GM21825 (cell line): Measurements from ENCODE around the gene AQP2.

ENCODE experiments used
- ATAC-seq: cut with Tn5 transposase; IDR thresholded peaks from one replicate; pipeline ENCODE4 v1.9.1; 2021; ENCODE audit warnings: mild to moderate bottlenecking, moderate library complexity; ENCODE audit not compliant: unreplicated experiment

The AQP2 gene

DNA sequence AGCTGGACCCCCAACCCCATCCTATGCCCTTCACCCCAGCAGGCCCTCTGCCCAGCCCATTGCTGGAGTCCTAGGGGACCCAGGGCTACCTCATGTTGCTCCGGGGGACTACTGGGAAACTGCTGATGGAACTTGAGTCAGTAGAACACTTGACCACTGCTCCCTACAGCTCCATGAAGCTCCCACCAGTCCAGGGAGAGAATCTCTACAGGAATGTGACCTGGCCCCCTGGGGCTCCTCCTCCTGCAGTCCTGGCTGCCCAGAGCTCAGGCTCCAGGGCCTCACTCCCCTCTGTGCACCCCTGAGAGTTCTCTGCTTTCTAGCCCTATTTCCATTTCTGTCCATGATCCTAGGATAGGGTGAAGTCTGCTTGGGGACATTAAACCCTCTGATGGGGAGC is 10.8 kb upstream of the AQP2 start:
- ATAC-seq: no peak

DNA sequence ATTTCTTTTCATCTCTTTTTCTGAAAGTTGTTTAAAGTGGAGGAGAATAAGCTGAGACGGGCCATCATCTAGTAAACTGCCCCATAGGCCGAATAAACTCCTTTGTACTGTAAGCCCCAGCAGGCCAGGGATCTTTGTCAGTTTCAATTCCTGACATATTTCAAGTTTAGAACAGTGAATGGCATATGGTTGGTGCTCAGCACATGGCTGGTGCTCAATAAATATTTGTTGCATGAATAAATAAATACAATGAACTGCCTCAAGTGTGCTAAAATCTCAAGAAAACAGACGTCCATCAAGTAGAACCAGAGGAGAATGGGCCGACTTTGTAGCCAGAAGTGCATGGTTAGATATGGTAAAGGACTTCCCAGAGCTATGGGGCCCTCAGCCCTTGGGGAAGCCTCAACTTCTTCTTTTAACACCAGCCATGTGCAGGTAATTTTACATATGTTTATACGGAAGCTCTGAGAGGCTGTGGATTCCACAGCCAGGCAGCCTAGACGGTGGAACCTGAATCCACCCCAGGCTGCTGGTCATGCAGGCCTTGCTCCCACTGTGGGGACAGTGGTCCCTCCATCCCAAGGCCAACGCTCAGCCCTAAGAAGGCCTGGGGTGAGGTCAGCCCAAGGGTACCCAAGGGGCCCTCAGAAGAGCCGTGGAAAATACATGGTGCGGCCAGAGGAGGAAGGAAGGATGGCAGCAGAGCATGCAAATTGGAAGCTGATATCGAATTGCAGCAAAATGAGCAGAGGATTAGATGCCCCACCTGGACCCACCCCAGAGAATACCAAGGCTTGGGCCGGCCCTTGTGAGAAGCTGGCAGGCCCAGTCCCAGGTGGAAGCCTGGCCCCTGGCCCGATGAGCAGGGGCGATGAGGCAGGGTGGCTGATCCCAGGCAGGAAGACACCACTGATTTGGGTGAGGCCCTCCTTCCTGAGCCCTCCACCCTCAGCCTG is 8.7 kb upstream of the AQP2 start:
- no peak for ATAC-seq

DNA sequence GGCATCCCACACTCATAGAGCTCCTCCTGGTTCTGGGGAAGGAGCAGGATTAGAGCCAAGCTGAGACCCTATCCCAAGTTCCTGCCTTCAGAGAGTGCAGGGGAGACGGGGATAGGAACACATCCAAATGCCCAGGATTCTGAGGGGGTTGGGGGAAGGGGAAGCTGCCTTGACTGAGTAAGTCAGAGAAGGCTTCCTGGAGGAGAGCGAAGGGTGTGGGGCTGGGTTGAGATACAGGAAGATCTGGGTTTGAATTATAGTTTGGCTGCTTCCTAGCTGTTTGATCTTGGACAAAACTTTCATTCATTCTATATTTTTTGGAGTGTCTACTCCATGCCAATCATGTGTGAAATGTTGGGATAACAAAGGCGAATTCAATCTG is 8.0 kb upstream of the AQP2 start:
- no peak for ATAC-seq

DNA sequence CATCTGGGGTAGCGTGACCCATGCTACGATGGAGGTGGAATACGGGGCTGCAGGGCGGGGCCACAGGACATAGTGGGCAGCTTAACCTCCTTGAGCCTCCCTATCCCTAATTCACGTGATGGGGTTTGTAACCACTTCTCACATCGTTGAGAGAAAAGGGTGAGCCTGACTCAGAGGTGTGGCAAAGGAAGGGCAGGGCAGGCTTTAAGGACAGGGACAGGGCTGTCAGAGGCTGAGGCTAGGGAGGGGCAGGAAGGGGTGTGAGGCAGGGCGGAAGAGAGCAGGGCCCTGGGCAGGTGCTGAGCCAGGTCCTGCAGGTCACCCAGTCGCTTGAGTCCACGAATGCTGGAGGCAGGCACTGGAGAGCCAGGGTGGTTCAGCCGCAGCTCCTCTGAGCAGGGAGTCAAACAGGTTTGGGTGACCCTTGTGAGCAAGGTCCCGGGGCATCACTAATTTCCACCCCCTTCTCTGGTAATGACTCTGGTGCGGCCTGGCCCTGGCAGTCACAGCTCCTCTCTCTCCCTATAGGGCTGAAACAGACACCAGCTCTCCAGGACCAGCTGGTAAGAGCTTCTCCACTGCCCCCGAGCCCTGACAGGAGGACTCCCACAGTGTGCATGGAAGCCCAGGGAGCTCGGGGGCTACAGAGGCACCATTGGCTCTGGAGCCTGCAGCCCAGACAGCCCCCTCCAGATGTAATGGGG is 7.5 kb upstream of the AQP2 start:
- ATAC-seq: no peak

DNA sequence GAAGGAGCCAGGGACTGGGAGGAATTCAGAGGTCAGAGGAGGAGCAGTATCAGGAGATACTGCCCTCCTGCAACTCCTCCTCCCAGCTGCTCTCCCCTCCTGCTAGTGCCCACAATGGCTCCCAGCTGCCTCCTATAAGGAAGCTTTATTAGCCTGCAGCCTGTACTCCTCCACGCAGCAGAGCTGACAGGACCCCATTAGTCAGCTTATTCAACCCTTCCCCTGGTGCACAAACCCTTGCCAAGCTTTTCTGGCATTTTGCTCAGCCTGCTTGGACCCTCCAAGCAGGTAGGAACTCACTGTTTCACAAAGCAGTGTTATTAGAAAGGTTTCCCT is 6.9 kb upstream of the AQP2 start:
- ATAC-seq: no peak

DNA sequence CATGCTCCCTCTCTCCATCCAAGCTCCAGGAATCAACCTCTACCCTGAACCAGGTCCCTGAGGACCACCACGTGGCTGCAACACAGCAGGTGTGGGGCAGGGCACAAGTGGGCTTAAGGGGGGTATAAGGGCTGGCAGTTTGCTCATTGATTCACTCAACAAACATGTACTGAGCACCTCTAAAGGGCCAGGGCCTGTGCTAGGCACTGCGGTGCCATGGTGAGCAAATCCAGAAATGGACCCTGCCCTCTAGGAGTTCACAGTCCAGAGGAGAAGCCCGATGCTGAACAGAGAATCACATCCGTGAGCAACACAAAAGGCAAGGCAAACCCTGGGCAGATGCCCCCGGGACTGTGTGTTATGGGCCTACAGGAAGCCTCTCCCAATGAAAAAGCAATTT is 6.5 kb upstream of the AQP2 start:
- no peak for ATAC-seq

DNA sequence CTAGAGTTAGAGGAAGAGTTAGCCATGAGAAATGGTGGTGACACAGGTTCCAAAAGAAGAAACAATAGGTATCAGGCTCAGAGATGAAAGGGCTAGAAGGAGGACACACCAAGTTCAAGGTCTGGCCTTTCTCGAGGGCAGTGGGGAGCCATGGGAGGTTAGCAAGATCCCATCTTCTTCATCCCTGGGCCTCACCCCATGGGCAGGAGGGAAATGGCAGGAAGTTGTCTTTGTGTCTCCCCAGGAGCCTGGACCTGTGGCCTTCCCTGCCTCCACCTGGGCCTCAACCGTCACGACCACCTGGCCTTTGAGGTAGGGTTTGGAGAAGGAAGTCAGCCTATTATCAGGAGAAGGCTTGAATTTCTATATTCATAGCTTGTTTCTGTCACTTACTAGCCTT is 5.8 kb upstream of the AQP2 start:
- no peak for ATAC-seq

DNA sequence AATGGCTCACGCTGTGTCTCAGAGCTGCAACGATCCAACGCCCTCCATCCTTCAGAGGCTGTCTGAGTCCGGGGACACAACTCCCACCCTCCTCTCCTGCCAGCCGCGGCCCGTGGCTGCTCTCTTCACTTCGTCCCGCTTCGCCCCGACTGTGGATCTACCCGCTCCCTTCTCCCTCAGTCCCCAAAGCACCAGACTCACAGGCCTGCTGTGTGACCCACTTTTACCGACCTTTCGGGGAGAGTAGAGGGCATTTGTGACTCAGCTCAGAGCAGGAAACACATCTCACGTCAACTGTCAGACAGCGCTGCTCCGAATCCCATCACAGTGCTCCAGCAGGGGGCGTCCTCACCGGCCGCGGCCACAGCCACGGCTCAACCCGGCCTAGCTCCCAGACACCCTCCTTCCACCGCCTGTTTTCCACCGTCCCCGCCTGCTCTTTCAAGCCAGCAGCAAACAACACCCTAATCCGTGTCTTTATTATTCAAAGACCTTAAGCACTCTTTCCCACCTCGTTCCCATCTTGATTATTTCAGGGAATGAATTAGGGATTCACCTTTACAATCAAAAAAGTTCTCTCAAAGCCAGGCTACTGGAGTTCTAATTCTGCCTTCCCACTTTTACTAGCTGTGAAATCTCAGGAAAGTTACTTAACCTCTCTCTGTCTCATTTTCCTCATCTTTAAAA is 5.0 kb upstream of the AQP2 start:
- ATAC-seq: peak; percentile 89

DNA sequence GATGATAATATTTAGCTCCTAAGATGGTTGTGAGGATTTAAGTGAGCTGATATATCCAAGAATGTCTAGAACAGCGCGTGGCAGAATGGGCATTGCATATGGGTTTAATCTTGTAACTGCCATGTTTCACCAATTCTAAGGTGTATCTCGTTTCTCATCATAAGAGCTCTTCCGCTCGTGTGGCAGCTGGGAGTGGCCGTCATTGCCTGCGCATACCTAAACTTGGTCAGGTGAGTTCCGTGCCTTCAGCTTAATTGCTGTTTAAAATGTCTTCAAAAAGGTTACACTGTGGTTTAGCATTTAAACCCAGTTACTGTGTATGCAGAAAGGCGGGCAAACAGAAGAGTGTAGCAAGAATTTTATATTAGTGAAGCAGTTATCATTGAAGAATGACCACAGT is 4.5 kb upstream of the AQP2 start:
- no peak for ATAC-seq

DNA sequence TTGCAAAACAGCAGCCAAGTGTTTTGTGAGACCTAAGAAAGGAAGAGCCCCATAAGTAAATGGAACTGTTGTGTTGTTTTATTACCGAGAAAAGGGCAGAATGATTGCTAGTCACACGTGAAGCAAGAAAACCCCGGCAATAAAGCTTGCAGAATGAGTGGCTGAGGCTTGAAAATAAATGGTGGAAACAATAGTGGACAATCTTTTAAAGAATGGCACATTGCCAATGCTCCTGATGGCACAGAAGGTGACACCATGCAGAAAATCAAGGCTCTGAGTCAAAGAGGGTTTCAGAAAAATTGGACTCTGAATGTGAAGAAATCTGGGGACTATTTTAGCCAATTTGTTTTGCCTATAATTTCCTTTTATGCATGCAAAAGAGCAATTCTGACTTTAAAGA is 4.0 kb upstream of the AQP2 start:
- no peak for ATAC-seq

DNA sequence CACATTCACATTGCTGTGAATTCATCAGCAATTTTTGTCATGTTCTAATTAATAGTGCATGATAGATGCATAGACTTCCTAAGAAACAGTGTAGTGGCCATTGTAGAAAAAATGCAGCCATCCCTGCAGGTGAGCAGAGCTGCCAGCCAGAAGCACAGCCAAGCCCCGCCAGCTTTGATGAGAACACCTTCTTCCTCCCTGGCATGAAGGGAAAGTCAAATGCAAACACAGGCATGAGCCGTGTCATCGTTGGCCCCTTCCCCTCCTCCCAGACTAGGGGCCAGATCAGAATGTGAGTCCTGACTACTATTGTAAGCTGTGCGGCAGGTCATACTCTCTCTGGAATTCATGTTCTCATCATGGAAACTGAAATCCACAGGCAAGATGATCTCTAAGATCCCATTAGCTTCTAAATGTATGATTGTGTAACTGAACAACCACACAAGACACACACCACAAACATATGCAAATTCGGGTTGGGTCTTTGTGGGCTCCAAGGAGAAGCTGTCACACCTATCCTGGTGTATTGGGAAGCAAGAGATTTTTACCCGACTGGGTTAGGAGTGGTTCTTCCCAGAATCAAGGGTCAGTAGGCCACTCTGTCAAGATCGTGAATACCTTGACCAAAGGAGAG is 2.8 kb upstream of the AQP2 start:
- no peak for ATAC-seq

DNA sequence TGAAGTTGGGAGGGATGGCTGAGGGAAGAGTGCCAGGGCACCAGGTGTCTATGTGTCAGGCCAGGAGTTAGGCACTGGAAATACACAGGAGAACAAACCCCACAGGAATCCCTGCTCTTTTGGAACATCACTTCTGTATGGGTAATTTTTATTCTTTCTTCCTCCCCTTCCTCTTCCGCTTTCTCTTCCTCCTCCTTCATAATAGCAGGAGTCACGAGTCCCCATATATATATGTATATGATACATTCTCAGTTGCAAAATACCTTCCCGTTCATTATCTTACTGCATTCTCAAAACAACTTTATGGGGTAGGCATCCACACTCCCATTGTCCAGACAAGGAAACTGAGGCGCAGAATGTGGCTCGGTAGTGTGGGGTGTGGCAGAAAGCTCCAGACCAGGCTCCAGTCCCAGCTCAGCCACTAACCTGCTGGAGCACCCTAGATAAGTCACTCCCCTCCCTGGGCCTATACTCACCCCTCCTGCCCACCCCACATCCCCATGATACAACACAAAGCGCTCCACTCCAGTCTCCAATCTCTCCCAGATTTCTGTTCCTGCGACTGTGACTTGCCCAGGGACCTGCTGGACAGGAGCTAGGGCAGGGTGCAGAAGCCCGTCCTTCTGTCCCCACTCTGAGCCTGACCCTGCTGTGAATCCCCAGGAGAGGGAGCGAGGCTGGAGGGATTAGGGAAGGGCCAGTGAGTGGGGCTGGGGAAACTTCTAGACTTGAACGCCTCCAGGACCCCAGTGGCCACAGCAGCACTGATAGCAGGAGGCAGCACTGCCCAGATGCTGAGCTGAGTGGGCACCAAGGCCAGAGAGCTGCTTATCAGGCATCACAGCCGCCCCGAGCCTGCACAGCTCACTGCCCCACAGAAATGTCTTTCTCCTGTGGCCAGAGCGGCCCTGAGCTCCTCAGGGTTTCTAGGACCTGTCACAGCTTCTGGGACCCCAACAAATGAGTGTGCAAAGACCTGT is 1.4 kb upstream of the AQP2 start:
- ATAC-seq: no peak

DNA sequence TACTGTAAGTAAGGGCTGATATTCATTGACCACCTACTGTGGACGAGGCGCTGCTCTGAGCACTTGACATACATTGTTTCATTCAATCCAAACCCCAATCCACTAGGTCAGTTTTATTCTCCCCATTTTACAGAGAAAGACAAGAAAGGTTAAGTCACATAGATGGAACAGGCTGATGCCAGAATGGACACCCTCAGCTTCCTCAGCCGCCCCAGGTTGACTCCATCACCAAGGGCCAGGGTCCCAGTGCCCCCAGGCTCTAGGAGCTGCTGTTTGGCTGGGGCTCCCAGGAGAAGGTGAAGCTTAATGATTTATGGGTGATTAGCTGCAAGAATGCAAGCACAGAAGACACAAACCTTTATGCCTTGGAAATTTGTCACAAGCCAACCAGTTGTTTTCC is 671 bp upstream of the AQP2 start:
- ATAC-seq: no peak

DNA sequence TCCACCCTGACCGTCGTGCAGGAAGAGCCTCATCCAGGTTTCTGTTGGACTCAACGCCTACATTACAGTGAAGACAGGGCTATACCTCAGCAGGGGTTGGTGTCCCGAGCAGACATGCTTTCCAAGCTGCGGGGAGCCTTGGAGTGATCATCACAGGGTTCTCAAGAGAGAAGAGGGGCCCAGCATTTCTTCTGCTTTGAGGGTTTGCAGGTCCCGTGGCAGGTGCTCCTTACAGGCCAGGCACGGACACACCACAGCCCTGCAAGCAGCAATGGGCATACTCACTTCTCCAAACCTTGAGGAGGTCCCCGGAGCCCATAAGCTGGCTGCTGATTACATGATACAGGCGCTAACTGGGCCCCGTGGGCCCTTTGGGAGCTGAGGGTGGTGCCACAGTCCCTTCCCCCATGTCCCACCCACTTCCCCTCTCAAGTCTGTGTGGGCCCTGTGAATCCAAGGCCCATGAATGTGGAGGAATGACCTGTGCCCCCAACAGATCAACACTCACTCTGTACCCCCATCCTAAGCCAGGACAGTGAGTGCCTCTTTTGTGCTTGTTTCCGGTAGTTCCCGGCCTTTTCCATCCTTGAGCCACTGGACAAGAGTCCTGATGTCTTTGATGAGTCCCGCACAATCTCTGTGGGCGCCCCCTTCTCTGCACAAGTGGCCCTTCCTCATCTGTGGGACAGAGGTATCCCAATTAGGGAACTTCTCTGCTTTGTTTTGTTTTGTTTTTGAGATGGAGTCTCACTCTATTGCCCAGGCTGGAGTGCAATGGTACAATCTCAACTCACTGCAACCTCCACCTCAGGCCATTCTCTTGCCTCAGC is 1.1 kb downstream of the AQP2 start:
- no peak for ATAC-seq

DNA sequence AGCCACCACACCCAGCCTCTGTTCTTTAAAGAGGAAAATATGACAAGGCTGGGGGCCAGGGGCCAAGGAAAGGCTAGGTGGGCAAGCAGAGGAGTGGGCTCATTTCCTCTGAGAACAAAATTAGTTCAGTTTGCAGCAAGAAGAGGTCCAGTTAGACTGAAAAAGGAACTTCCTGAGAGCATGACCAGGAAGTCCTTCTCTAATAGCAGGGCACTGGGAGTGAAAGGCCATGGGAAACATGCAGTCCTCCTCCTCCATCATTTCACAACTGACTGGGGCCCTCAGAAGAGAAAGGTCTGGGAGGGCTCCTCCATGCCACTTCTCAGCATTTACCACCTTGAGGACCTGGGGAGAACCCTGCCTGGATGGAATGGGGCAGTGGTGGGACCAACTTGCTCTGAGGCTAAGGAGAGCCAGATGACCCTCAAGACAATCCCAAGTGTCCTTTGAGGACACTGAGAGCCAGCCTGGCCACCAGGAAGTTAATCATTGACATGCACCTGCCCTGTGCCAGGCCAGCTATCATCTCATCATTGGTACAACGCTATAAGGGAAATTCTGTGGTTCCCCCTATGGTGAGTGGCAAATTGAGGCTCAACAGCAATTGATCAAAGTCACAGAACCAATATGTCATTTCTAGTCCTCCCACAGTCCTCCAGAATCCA is 2.0 kb downstream of the AQP2 start:
- ATAC-seq: no peak

DNA sequence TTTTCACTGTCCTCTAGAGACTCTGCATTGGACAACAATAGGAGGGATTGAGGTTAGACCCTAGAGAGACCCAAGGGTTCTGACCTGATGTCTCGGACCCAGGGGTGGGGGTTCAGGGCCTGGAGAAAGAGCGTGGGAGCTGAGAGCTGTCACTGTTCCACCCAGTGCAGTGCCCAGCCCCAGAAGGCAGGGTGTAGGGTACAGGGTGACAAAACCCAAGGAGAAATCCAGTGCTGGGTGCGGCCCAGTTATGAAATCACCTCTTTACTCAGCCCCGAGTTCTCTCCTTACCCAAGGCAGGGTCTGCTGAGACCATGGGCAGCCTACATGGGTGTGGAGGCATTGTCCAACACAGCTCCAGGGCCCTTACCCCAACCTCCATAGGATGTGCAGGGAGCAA is 2.6 kb downstream of the AQP2 start:
- no peak for ATAC-seq

DNA sequence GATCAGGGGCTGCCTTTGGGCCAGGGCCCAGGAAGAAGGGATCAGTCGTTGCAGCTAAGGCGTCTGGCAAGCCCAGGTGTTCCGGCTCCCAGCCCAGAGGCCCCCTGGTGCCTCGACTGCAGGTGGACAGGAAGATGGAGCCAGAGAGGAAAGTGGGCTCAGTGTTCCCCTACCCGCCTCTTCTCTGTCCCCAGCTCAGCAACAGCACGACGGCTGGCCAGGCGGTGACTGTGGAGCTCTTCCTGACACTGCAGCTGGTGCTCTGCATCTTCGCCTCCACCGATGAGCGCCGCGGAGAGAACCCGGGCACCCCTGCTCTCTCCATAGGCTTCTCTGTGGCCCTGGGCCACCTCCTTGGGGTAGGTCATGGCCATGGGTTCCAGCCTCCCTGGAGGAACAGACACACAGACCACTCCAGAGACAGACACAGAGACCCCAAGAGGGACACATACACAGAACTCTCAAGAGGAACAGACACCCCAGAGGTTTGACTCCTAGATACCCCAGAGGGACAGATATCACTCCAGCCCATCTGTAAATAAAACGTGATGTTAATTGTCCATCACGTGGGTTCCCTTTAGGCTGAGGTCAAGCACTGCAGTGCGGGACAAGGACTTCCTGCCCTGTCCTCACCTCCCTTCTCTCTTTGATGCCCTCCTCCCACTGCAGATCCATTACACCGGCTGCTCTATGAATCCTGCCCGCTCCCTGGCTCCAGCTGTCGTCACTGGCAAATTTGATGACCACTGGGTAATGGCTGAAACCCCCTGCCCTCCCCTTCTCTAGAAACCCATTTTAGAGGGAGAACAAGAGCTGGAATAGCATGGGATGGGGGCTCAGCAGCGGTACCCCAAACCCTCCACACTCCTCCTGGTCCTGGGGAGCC is 3.7 kb downstream of the AQP2 start:
- ATAC-seq: no peak
